Kidney (tissue), 14 donors: ENCODE results near the gene SLC6A1. TPM values are rescaled to one million over a fixed set of nuclear protein-coding genes. Genes with fewer than 3 reads are reported as not detected.

Experiments used
- DNase-seq, 5 donors: peaks; one replicate each; pipeline ENCODE4 v3.0.0-alpha.2; 2013 to 2020
- FAIRE-seq: peaks from 2 replicates; lab custom pipeline; 2012; peaks lifted over from hg19 to GRCh38; lab: Jason Lieb, UNC
- H3K27ac ChIP-seq, 2 donors: one replicate each; pipeline ENCODE4 v1.7.0; 2013; ENCODE audit warnings: low read depth in 2 of 2, low read length in 2 of 2, inconsistent platforms in 1 of 2
- H3K27me3 ChIP-seq: one replicate; pipeline ENCODE4 v1.7.1; 2013; ENCODE audit warnings: low read length, inconsistent platforms; ENCODE audit not compliant: control insufficient read depth, insufficient read depth
- H3K36me3 ChIP-seq, 3 donors: one replicate each; pipeline versions ENCODE4 v1.7.0 to v1.7.1; 2013; ENCODE audit warnings: low read length in 3 of 3, control low read depth in 1 of 3, inconsistent platforms in 1 of 3; ENCODE audit not compliant: insufficient read depth in 3 of 3, control insufficient read depth in 2 of 3
- H3K4me1 ChIP-seq, 3 donors: one replicate each; pipeline versions ENCODE4 v1.7.0 to v1.7.1; 2013; ENCODE audit warnings: low read length in 3 of 3, inconsistent platforms in 1 of 3, low read depth in 1 of 3; ENCODE audit not compliant: control insufficient read depth in 2 of 3, insufficient read depth in 2 of 3
- H3K4me3 ChIP-seq, 3 donors: one replicate each; pipeline versions ENCODE4 v1.7.0 to v1.8.1; 2013; ENCODE audit warnings: low read length in 3 of 3, control low read depth in 1 of 3, inconsistent platforms in 1 of 3
- H3K9ac ChIP-seq, 3 donors: one replicate each; pipeline versions ENCODE4 v1.7.0 to v1.7.1; 2013; ENCODE audit warnings: low read length in 3 of 3, control low read depth in 1 of 3, inconsistent platforms in 1 of 3
- H3K9me3 ChIP-seq, 3 donors: one replicate each; pipeline versions ENCODE4 v1.7.0 to v1.7.1; 2013; ENCODE audit warnings: low read length in 3 of 3, control low read depth in 1 of 3, inconsistent platforms in 1 of 3; ENCODE audit not compliant: control insufficient read depth in 2 of 3, insufficient read depth in 1 of 3
- CTCF ChIP-seq: IDR thresholded peaks from 3 replicates; pipeline ENCODE4 v1.5.1; 2012; ENCODE audit warnings: mild to moderate bottlenecking, moderate library complexity, borderline replicate concordance; ENCODE audit not compliant: insufficient read depth; ENCODE audit errors: extremely low read depth
- intact Hi-C: fragments of 100-400 bp; cut with DNase I; formaldehyde crosslinking; loops from one replicate; pipeline ENCODE4 v1.11.1; 2022
- polyA plus RNA-seq: library from polyadenylated mRNA; stranded (reverse); fragments of 350-450 nt; fragmentation: Illumina TruSeq; extraction: RNeasy Lipid Tissue Mini Kit (QIAGEN cat#74804); gene quantifications from one replicate; pipeline ENCODE4 v1.2.3, GENCODE V29; 2014; ENCODE audit warnings: low read depth, low replicate concordance; ENCODE audit not compliant: insufficient read depth
- total RNA-seq: library from RNA; stranded (reverse); fragmentation: NEBNext Ultra II Directional; extraction: Animal tissue kit (Norgen Biotek cat#: 25700); gene quantifications from one replicate; pipeline ENCODE4 v1.2.1, GENCODE V29; 2021
- donor health status: control.
- donor health status: control.
- donor health status: control.
- donor health status: control.
- donor health status: control.
- donor health status: DM: yes; HTN: yes; CAD: no.
- donor health status: Normal renal cell carcinoma (clear cell type).

The SLC6A1 gene
- total and polyA plus RNA-seq, 2 donors from 2014 or later: 2.1 TPM; not detected in 1

- H3K9me3 ChIP-seq: no peaks in the 10 kb centered on the region
- TF ChIP-seq CTCF: no peak
- H3K4me3 ChIP-seq: no peak overlapping the region
- no peak overlapping the region for H3K27ac ChIP-seq
- FAIRE-seq (no peak), DNase-seq (no peak)
- H3K4me1 ChIP-seq: peaks cover 0 to 3% (median 0%) of the 10 kb centered on the region in 3 donors
- H3K27me3 ChIP-seq: peaks cover 20% of the 10 kb centered on the region
- intact Hi-C loops: no loop called here
- no peak overlapping the region for H3K9ac ChIP-seq
- no peaks in the 10 kb centered on the region for H3K36me3 ChIP-seq
Observed at GRCh38 chr3:10995871-10996270, 3.3 kb downstream of the SLC6A1 start.

GRCh38 chr3:10996345-10997013 lies 3.9 kb downstream of the SLC6A1 start:
- intact Hi-C loops: no loop called here
- Histone ChIP-seq H3K9me3 (no peaks in the 10 kb centered on the region), H3K36me3 (no peaks in the 10 kb centered on the region), H3K4me3 (no peak overlapping the region), H3K27ac (no peak overlapping the region), H3K27me3 (peaks cover 20% of the 10 kb centered on the region), H3K9ac (no peak overlapping the region), H3K4me1 (peaks cover 0 to 3% (median 0%) of the 10 kb centered on the region in 3 donors)
- no peak for FAIRE-seq
- no peak for TF ChIP-seq CTCF
- DNase-seq: no peak

GRCh38 chr3:10997196-10997595 lies 4.6 kb downstream of the SLC6A1 start:
- DNase-seq (no peak), FAIRE-seq (no peak)
- intact Hi-C loops: no loop called here
- no peak overlapping the region for H3K9ac ChIP-seq
- no peak for TF ChIP-seq CTCF
- H3K4me1 ChIP-seq: no peaks in the 10 kb centered on the region
- peaks cover 20% of the 10 kb centered on the region for H3K27me3 ChIP-seq
- H3K27ac ChIP-seq: no peak overlapping the region
- H3K4me3 ChIP-seq: no peak overlapping the region
- no peaks in the 10 kb centered on the region for H3K9me3 ChIP-seq
- H3K36me3 ChIP-seq: no peaks in the 10 kb centered on the region
